ENCODE data around the gene VEGFD.

DNA sequence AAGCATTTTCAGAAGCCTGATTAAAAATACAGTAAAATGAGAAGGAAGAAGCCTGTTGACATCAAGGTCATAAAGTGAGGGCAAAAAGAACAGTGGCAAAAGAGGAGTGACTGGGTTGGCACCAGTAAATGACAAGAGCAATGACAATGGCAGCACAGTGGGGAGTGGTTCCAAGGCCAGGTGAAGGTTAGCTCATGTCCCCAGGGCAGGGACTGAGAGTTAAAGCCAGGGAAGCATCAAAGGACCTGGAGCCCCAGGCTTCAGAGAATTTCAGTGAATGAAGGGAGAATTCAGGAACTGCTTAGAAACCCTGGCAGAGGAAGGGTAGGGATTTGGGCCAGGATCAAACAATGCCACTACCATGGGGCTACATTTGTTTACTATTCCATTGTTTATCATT is 40.1 kb downstream of the VEGFD start:
- TF ChIP-seq FOXA1 (IDR thresholded peaks at IDR 0.05) (no peak), BHLHE40 (IDR thresholded peaks at IDR 0.05; ENCODE audit: borderline replicate concordance) (no peak)
